IMR-90 (cell line): Measurements from ENCODE around the gene SLC16A7. TPM values are rescaled to one million over a fixed set of nuclear protein-coding genes. Genes with fewer than 3 reads are reported as not detected.

Experiments
- ATAC-seq: fragments of 200-7000 bp; cut with Tn5 transposase; 2 replicates; pipeline ENCODE4 v1.9.1; 2020; ENCODE audit warnings: low read depth, mild to moderate bottlenecking, moderate library complexity
- BruUV-seq: library from RNA; stranded (reverse); fragments of 400-500 nt; replicated peaks from 2 replicates; lab custom pipeline; 2021; lab: Mats Ljungman, UMichigan
- CTCF ChIA-PET: fragments of 300-600 bp; formaldehyde crosslinking; extraction: SDS; loops from one replicate; lab custom pipeline; 2021; ENCODE audit warnings: antibody characterized with exemption; lab: Yijun Ruan, JAX
- POLR2A ChIA-PET: fragments of 300-600 bp; sonication (Branson Sonifier 250); formaldehyde crosslinking; loops from one replicate; lab custom pipeline; 2022; ENCODE audit warnings: antibody characterized with exemption; ENCODE audit not compliant: unreplicated experiment; lab: Charles Lee
- DNase-seq: peaks from one replicate; pipeline ENCODE4 v3.0.0; 2013
- H2AFZ ChIP-seq: replicated peaks from 2 replicates; pipeline ENCODE3; 2013; ENCODE audit warnings: low read length, mild to moderate bottlenecking; ENCODE audit not compliant: poor library complexity
- H2AK5ac ChIP-seq: 2 replicates; pipeline ENCODE4 v1.6.1; 2013; ENCODE audit warnings: low read depth, low read length, inconsistent platforms
- H2AK9ac ChIP-seq: replicated peaks from 2 replicates; pipeline ENCODE3; 2013; ENCODE audit warnings: mild to moderate bottlenecking, low read depth, low read length, moderate library complexity; ENCODE audit not compliant: poor library complexity
- H2BK120ac ChIP-seq: 2 replicates; pipeline ENCODE4 v1.6.1; 2013; ENCODE audit warnings: low read depth, low read length, inconsistent platforms
- H2BK15ac ChIP-seq: 3 replicates; pipeline ENCODE4 v1.6.1; 2013; ENCODE audit warnings: low read depth, low read length, inconsistent platforms
- H2BK20ac ChIP-seq: 2 replicates; pipeline ENCODE4 v1.6.1; 2013; ENCODE audit warnings: low read depth, mild to moderate bottlenecking, inconsistent platforms, low read length, moderate library complexity
- H2BK5ac ChIP-seq: 2 replicates; pipeline ENCODE4 v1.6.1; 2013; ENCODE audit warnings: mild to moderate bottlenecking, low read depth, low read length, inconsistent platforms; ENCODE audit not compliant: poor library complexity, severe bottlenecking
- H3K14ac ChIP-seq: replicated peaks from 2 replicates; pipeline ENCODE4 v1.6.1; 2013; ENCODE audit warnings: low read depth, low read length, inconsistent platforms
- H3K18ac ChIP-seq: 2 replicates; pipeline ENCODE4 v1.6.1; 2013; ENCODE audit warnings: low read depth, low read length, control low read depth
- H3K23ac ChIP-seq: 2 replicates; pipeline ENCODE4 v1.6.1; 2013; ENCODE audit warnings: low read depth, low read length, inconsistent platforms
- H3K27ac ChIP-seq: 2 replicates; pipeline ENCODE4 v1.5.1; 2013; ENCODE audit warnings: mild to moderate bottlenecking, control low read depth, low read length; ENCODE audit not compliant: insufficient read depth
- H3K27me3 ChIP-seq: 2 replicates; pipeline ENCODE4 v1.6.1; 2013; ENCODE audit warnings: low read length; ENCODE audit not compliant: control insufficient read depth, insufficient read depth
- H3K36me3 ChIP-seq: 2 replicates; pipeline ENCODE4 v1.6.1; 2013; ENCODE audit warnings: low read length, mixed read lengths; ENCODE audit not compliant: control insufficient read depth, insufficient read depth
- H3K4ac ChIP-seq: 2 replicates; pipeline ENCODE4 v1.6.1; 2013; ENCODE audit warnings: low read depth, low read length, inconsistent platforms
- H3K4me1 ChIP-seq: 2 replicates; pipeline ENCODE4 v1.6.1; 2013; ENCODE audit warnings: low read length, mixed read lengths; ENCODE audit not compliant: control insufficient read depth, insufficient read depth
- H3K4me2 ChIP-seq: 2 replicates; pipeline ENCODE4 v1.6.1; 2013; ENCODE audit warnings: low read depth, mild to moderate bottlenecking, control low read depth, low read length, moderate library complexity
- H3K4me3 ChIP-seq: 2 replicates; pipeline ENCODE4 v1.5.1; 2013; ENCODE audit warnings: low read depth, mild to moderate bottlenecking, control low read depth, low read length, moderate library complexity; ENCODE audit not compliant: insufficient read depth
- H3K56ac ChIP-seq: 2 replicates; pipeline ENCODE4 v1.6.1; 2013; ENCODE audit warnings: low read length, inconsistent platforms; ENCODE audit not compliant: insufficient read depth; ENCODE audit errors: extremely low read depth
- H3K79me1 ChIP-seq, 2 experiments: 2 replicates each; pipeline ENCODE4 v1.6.1; 2013; ENCODE audit warnings: low read length in 2 of 2, inconsistent platforms in 1 of 2, low read depth in 1 of 2
- H3K9ac ChIP-seq: 2 replicates; pipeline ENCODE4 v1.6.1; 2013; ENCODE audit warnings: low read depth, low read length, control low read depth
- H3K9me1 ChIP-seq: 2 replicates; pipeline ENCODE4 v1.6.1; 2013; ENCODE audit warnings: low read length, inconsistent platforms; ENCODE audit not compliant: insufficient read depth
- H3K9me3 ChIP-seq: 2 replicates; pipeline ENCODE4 v1.6.1; 2013; ENCODE audit warnings: low read length; ENCODE audit not compliant: control insufficient read depth, insufficient read depth
- H4K20me1 ChIP-seq: 2 replicates; pipeline ENCODE4 v1.6.1; 2013; ENCODE audit warnings: low read length, inconsistent platforms; ENCODE audit not compliant: insufficient read depth
- H4K5ac ChIP-seq: 2 replicates; pipeline ENCODE4 v1.6.1; 2013; ENCODE audit warnings: mild to moderate bottlenecking, low read depth, low read length, control low read depth
- H4K8ac ChIP-seq, 2 experiments: 2 replicates each; pipeline ENCODE4 v1.6.1; 2013; ENCODE audit warnings: low read depth in 2 of 2, low read length in 2 of 2, control low read depth in 1 of 2, inconsistent platforms in 1 of 2
- H4K91ac ChIP-seq: 2 replicates; pipeline ENCODE4 v1.6.1; 2013; ENCODE audit warnings: low read depth, low read length, inconsistent platforms; ENCODE audit not compliant: insufficient read depth
- BHLHE40 ChIP-seq: fragments of 150-350 bp; IDR thresholded peaks from 2 replicates; pipeline ENCODE4 v1.6.1; 2016; ENCODE audit warnings: mild to moderate bottlenecking, low read depth, low read length
- ELK1 ChIP-seq: fragments of 150-350 bp; IDR thresholded peaks from 2 replicates; pipeline ENCODE4 v1.6.1; 2016; ENCODE audit warnings: low read depth, mild to moderate bottlenecking, low read length, moderate library complexity, borderline replicate concordance
- dilution Hi-C: fragments of 300-500 bp; cut with HindIII; formaldehyde crosslinking; loops from one replicate; pipeline ENCODE4 v1.14.3; 2018; ENCODE audit warnings: low sequenced_read_pairs; ENCODE audit not compliant: unreplicated experiment
- in situ Hi-C: fragments of 300-500 bp; cut with MboI; formaldehyde crosslinking; loops from 3 replicates; pipeline ENCODE4 v1.14.3; 2019; ENCODE audit warnings: low sequenced_read_pairs, inconsistent platforms, mixed read lengths
- intact Hi-C: fragments of 100-400 bp; cut with micrococcal nuclease; formaldehyde crosslinking; loops from 2 replicates; pipeline ENCODE4 v1.10.0; 2022
- polyA plus RNA-seq, 3 experiments: library from polyadenylated mRNA; depleted of rRNA; stranded (reverse); fragments of >200 nt; gene quantifications; 2 replicates each; pipeline ENCODE4 v1.2.3, GENCODE V29; 2012; ENCODE audit warnings: low replicate concordance in 1 of 3
- total RNA-seq: library from RNA; depleted of rRNA; stranded (reverse); fragments of >200 nt; gene quantifications from 2 replicates; pipeline ENCODE4 v1.2.3, GENCODE V29; 2012

SLC16A7 gene
- total and polyA plus RNA-seq, 2 of the 4 experiments (the other 2 are of a cell fraction): 2.6 to 21.5 TPM

GRCh38 chr12:59763835-59764234 lies 168.0 kb downstream of the SLC16A7 start:
- Histone ChIP-seq H2AK5ac (no peak overlapping the region), H2BK15ac (no peak overlapping the region), H2BK120ac (no peak overlapping the region), H2AK9ac (no peak overlapping the region), H3K9ac (no peak overlapping the region), H3K18ac (no peak overlapping the region), H3K27ac (no peak overlapping the region), H2BK5ac (no peak overlapping the region), H3K14ac (no peak overlapping the region), H3K79me1 (no peaks in the 10 kb centered on the region), H3K36me3 (no peaks in the 10 kb centered on the region), H4K20me1 (no peaks in the 10 kb centered on the region), H3K56ac (no peak overlapping the region), H3K9me3 (no peaks in the 10 kb centered on the region; the same call in 1 of the 2 replicates), H2AFZ (no peak overlapping the region), H4K91ac (no peak overlapping the region), H3K4me1 (no peaks in the 10 kb centered on the region), H4K8ac (no peak overlapping the region), H3K4me3 (no peak overlapping the region), H3K9me1 (no peaks in the 10 kb centered on the region), H2BK20ac (no peak overlapping the region), H3K23ac (no peak overlapping the region), H3K4me2 (no peak overlapping the region), H4K5ac (no peak overlapping the region), H3K27me3 (no peaks in the 10 kb centered on the region), H3K4ac (no peak overlapping the region)
- BruUV-seq: no TSS peak
- CTCF ChIA-PET: no interaction called here
- dilution Hi-C loops (no loop called here), intact Hi-C loops (no loop called here), in situ Hi-C loops (no loop called here)
- POLR2A ChIA-PET: no interaction called here
- ATAC-seq: no peak
- no peak for DNase-seq
- TF ChIP-seq BHLHE40 (no peak), ELK1 (no peak)
